GM19372 (cell line): ENCODE results near the gene KANTR.
A peak's percentile ranks its signal among the peaks of the same experiment; 100 is the strongest.

ENCODE experiments used
- ATAC-seq: cut with Tn5 transposase; IDR thresholded peaks from one replicate; pipeline ENCODE4 v1.9.1; 2021; ENCODE audit warnings: mild to moderate bottlenecking, low read depth, moderate library complexity; ENCODE audit not compliant: unreplicated experiment

Gene KANTR

DNA sequence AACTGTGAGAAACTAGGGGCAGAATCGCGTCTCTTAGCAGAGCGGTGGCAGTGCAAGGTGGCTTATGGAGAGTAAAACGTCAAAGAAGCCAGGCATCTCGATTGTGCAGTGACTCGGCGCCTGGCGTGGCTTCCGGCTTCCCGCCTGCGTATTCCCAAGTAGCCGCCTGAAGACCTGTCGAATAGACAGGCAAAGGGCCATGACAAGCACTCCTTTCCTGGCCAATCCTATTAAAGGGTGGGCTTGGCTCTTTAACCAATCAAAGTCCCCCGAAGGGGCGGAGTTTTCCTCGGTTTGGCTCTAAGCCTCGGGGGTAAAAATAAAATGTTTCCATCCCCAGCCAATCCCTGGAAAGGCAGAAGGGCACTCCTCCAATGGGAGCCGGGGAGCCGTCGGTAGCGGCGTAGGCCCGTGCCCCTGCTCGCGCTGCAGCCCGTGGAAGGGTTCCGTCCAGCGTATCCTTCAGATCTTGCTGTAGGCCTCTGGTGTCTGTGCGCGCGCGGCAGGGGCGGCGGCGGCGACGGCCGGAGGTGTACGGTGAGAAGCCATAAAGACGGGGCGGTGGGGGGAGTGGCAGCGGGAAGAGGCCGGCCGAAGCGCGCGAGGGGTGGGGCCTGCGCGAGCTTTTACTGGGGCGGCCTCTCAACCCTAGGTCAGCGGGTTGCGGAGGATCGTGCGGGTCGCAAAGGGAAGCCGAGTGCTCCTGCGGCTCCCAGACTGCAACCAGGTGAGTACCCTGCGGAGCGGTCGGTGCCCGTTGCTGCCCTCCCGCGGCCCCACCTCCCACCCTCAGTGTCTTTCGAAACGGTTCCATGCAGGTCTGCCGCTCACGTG lies at the start of gene KANTR:
Gene KANTR, plus strand, starts transcription at position 395 of the 834 bp plus-strand sequence. CDS start 30,131 bp downstream, outside the sequence.
- peak; percentile 76 for ATAC-seq

- no peak for ATAC-seq
These were observed 48.9 kb upstream of the KANTR start for GRCh38 chrX:53044995-53045394.

DNA sequence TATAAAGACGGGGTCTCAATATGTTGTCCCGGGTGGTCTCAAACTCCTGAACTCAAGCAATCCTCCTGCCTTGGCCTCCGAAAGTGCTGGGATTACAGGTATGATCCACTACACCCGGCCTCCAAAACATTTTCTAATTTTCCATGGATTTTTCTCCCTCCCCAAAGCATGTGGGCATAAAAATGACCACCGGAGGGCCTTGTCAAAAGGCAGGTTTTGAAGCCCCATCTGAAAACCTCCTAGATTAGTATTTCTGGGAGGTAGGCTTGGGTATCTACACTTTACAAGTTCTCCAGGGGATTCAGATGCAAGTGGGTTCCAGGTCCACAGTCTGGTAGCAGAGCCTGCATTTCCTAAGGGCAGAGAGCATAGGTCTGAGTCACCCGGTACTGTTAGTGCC lies 46.7 kb upstream of the KANTR start:
- no peak for ATAC-seq

DNA sequence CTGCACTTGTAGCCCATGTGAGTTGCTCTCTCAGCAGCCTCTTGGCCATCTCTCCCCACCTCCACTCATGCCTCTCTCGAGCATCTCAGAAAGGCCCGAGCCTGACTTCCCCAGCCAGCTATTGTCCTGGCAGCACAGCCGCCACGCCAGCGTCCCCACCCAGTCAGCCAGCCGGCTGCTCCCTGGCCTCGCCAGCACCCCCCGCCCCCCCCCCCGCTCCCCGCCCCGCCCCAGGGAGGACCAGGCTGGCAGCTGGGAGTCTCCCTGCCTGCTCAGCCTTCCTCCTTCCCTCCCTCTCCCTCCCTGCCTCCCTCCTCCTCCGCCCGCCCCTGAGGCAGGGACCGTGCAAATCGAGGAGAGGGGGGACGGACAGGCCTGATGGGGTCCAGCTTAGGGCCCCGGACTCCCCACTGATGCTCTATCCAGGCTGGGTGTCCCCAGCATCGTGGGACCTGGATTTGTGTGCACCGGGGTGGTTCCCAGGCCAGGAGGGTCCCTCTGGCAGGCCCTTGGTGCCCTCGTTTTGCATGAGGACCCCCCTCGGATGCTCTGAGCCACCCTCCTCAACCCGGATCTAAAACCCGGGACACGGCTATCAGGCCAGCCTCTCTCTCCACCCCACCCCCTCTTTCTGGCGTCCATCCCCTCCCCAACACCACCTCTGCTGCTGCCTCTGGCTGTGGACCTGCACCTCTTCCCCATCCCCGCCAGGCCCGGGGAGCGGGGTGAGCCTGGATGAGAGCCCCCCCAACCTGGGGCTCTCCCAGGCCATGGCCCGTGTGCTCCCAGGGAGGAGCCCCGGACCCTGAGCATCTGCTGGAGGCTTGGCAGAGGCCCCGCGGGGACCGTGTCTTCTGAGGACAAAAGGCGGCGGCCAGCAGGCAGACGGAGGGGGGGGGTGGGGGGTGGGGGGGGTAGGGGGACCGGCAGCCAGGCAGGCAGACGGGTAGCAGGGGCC lies 45.5 kb upstream of the KANTR start, which contains the start of gene GPR173:
Gene GPR173, plus strand, starts transcription at position 621 of the 958 bp plus-strand sequence. CDS start 27,833 bp downstream, outside the sequence.
- ATAC-seq, result no peak

DNA sequence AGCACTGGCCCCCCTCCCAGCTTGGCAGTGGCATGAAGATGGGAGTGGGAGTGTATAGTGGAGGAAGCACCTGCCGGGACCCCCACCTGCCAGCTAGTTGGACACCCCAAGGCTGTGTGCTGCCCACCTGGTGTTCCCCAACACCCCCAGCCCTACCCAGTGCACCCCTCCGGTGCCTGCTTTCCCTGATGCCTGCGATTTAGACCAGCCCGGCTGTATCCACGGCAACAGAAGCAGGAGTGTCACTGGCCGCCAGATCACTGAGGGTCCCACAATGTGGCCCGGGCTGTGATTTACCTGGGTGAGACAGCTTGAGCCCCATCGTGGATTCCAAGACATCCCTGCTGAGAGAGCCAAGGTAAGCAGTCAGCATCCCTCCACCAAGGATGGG lies 44.8 kb upstream of the KANTR start:
- ATAC-seq, result no peak

DNA sequence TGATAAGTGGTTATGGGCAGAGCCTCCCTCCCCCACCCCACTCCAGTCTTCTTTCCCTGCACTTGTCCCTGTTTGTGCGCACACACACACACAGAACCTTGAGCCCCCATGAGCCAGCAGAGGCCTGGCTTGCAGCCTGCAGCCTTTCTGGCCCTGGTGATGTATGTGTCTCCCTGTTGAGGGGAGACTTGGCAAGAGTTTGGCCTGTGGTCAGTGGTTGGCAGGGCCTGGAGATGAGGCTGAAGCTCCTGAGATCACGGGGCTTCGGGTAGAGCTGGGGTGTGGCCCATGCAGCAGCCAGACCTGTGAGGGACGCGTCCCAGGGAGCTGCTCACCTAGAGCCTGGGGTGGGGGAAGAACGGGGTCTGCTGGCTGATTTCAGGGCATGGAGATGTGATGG lies 43.1 kb upstream of the KANTR start:
- ATAC-seq, result no peak

DNA sequence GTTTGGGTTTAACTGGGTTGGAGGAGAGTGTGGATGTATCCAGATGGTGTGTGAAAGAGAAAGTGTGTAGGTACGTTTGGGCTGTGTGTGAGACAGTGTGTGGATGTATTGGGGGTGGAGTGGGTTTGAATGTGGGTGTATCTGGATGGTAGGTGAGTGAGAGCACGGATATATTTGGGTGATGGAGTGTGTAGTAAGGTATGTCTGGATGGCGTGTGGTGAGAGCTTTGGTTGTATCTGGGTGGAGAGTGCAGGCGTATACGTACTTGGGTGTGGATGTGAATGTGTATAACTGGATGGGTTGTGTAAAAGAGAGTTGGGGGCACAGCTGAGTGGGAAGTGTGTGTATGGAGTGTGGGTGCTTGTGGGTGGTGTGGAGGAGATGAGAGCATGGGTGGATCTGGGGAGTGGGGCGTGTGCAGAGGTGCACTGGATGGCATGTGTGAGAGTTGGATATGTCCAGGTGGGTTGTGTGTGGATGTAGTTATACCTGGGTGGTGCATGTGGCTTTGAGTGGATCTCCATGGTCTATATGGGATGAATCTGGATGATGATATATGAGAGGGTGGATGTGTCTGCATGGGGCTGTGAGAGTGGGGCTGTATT lies 38.6 kb upstream of the KANTR start:
- ATAC-seq, result no peak

- ATAC-seq, result no peak
These were observed 37.6 kb upstream of the KANTR start for GRCh38 chrX:53056292-53056691.

GRCh38 chrX:53065104-53065503 lies 28.8 kb upstream of the KANTR start:
- no peak for ATAC-seq

- ATAC-seq, result no peak
These were observed 22.9 kb upstream of the KANTR start for GRCh38 chrX:53071064-53071463.

DNA sequence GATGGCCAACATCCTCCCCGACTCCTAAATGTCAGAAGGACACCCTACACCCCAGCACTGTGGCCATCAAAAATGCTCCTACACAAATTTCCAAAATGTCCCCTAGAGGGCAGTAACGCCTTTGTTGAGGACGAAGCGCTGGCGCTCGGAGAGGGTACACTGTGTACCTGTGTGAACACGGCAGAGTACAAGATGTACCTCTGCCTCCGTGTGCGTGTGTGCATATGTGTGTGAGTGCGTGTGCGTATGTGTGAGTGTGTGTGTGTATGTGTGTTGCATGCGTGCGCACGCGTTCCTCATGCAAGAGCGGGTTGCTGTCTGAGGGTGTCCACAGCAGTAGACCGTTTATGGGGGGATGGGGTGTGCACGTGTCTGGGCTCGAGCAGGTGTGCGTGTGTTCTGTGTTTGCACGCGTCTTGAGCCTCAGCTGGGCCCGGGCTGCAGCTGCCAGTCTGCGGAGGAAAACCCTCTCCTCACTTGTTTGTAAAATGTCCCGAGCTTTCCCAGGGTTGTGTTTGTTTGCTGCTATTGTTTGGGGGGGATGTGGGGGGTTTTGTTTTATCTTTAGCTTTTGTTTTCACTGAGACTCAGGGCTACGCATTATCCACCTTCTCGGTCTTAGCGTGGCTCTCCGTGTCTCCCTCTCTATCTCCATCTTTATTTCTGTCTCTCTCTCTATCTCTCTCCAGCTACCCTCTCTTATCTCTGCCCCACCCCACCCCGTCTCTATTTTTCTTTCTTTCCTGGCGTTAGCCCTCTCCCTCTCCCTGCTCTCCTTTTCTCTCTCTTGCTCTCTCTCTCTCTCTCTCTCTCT lies 22.1 kb upstream of the KANTR start:
- ATAC-seq, result peak; percentile 80

GRCh38 chrX:53072418-53073114 lies 21.4 kb upstream of the KANTR start:
- ATAC-seq, result no peak

DNA sequence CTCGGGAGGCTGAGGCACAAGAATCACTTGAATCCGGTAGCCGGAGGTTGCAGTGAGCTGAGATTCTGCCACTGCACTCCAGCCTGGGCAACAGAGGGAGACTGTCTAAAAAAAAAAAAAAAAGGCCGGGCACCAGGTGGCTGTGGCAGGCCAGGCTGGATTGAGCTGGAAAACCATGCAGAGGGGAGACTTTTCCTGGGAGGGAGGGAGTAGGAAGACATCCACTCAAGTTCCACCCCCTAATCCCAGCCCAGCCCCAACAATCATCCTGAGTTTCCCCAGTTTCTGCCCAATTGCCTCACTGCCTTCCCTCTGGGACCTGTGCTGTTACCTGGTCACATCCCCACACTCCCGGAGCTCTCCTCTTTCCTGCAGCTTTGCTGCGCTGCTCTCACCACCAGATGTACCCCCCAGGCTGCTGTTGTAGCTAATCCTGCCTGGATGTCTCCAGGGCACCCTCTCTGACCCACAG lies 20.8 kb upstream of the KANTR start:
- ATAC-seq, result no peak

GRCh38 chrX:53075011-53075410 lies 18.9 kb upstream of the KANTR start:
- ATAC-seq, result no peak

DNA sequence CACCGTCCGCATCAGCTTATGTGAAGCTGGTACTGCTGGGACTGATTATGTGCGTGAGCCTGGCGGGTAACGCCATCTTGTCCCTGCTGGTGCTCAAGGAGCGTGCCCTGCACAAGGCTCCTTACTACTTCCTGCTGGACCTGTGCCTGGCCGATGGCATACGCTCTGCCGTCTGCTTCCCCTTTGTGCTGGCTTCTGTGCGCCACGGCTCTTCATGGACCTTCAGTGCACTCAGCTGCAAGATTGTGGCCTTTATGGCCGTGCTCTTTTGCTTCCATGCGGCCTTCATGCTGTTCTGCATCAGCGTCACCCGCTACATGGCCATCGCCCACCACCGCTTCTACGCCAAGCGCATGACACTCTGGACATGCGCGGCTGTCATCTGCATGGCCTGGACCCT lies 17.3 kb upstream of the KANTR start:
- ATAC-seq, result no peak

GRCh38 chrX:53077207-53078197 lies 16.4 kb upstream of the KANTR start:
- ATAC-seq, result no peak

- no peak for ATAC-seq
These were observed 15.0 kb upstream of the KANTR start for GRCh38 chrX:53078943-53079342.
